Measurements from ENCODE around the gene SLC16A5.
"Not testable (repeated sequence)": the region's sequence is repeated elsewhere in the genome, so short reads cannot be mapped to it uniquely, and the experiment has no call there.

GRCh38 chr17:75045946-75046406 is 41.8 kb upstream of the SLC16A5 start:
- TF ChIP-seq CTCF (IDR thresholded peaks at IDR 0.05; ENCODE audit: poor library complexity, severe bottlenecking); POLR2AphosphoS5 (IDR thresholded peaks at IDR 0.05); SMC3 (conservative IDR thresholded peaks at IDR 0.05; ENCODE audit: poor library complexity); RAD21 (conservative IDR thresholded peaks at IDR 0.05); EZH2 (IDR thresholded peaks at IDR 0.05; ENCODE audit: borderline replicate concordance, insufficient read depth, low read length, poor library complexity, severe bottlenecking); TAF1 (IDR thresholded peaks at IDR 0.05; ENCODE audit: low read depth); MXI1 (conservative IDR thresholded peaks at IDR 0.05; ENCODE audit: poor library complexity, severe bottlenecking): not testable (repeated sequence)
